Measurements from ENCODE around the gene ADD3.

GRCh38 chr10:110160522-110160921, 152.7 kb downstream of the ADD3 start:
- TF ChIP-seq, protein P1, sequence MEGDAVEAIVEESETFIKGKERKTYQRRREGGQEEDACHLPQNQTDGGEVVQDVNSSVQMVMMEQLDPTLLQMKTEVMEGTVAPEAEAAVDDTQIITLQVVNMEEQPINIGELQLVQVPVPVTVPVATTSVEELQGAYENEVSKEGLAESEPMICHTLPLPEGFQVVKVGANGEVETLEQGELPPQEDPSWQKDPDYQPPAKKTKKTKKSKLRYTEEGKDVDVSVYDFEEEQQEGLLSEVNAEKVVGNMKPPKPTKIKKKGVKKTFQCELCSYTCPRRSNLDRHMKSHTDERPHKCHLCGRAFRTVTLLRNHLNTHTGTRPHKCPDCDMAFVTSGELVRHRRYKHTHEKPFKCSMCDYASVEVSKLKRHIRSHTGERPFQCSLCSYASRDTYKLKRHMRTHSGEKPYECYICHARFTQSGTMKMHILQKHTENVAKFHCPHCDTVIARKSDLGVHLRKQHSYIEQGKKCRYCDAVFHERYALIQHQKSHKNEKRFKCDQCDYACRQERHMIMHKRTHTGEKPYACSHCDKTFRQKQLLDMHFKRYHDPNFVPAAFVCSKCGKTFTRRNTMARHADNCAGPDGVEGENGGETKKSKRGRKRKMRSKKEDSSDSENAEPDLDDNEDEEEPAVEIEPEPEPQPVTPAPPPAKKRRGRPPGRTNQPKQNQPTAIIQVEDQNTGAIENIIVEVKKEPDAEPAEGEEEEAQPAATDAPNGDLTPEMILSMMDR (tag by site-specific recombination; IDR thresholded peaks at IDR 0.05) = no peak
- TF ChIP-seq KLF9 (tag by site-specific recombination; IDR thresholded peaks at IDR 0.05; ENCODE audit: low read depth) = no peak
- TF ChIP-seq ZNF747 (tag by site-specific recombination; IDR thresholded peaks at IDR 0.05) = no peak
- TF ChIP-seq, protein P2, sequence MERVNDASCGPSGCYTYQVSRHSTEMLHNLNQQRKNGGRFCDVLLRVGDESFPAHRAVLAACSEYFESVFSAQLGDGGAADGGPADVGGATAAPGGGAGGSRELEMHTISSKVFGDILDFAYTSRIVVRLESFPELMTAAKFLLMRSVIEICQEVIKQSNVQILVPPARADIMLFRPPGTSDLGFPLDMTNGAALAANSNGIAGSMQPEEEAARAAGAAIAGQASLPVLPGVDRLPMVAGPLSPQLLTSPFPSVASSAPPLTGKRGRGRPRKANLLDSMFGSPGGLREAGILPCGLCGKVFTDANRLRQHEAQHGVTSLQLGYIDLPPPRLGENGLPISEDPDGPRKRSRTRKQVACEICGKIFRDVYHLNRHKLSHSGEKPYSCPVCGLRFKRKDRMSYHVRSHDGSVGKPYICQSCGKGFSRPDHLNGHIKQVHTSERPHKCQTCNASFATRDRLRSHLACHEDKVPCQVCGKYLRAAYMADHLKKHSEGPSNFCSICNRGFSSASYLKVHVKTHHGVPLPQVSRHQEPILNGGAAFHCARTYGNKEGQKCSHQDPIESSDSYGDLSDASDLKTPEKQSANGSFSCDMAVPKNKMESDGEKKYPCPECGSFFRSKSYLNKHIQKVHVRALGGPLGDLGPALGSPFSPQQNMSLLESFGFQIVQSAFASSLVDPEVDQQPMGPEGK (tag by site-specific recombination; IDR thresholded peaks at IDR 0.05) = no peak
- no peak for TF ChIP-seq ZNF114 (tag by site-specific recombination; IDR thresholded peaks at IDR 0.05)
- no peak for TF ChIP-seq ZNF280D (tag by site-specific recombination; IDR thresholded peaks at IDR 0.05)
- TF ChIP-seq ZNF76 (tag by site-specific recombination; IDR thresholded peaks at IDR 0.05; ENCODE audit: borderline replicate concordance, low read depth) = no peak
- no peak for TF ChIP-seq ZNF510 (tag by site-specific recombination; IDR thresholded peaks at IDR 0.05; ENCODE audit: insufficient replicate concordance)
- TF ChIP-seq, protein P3, sequence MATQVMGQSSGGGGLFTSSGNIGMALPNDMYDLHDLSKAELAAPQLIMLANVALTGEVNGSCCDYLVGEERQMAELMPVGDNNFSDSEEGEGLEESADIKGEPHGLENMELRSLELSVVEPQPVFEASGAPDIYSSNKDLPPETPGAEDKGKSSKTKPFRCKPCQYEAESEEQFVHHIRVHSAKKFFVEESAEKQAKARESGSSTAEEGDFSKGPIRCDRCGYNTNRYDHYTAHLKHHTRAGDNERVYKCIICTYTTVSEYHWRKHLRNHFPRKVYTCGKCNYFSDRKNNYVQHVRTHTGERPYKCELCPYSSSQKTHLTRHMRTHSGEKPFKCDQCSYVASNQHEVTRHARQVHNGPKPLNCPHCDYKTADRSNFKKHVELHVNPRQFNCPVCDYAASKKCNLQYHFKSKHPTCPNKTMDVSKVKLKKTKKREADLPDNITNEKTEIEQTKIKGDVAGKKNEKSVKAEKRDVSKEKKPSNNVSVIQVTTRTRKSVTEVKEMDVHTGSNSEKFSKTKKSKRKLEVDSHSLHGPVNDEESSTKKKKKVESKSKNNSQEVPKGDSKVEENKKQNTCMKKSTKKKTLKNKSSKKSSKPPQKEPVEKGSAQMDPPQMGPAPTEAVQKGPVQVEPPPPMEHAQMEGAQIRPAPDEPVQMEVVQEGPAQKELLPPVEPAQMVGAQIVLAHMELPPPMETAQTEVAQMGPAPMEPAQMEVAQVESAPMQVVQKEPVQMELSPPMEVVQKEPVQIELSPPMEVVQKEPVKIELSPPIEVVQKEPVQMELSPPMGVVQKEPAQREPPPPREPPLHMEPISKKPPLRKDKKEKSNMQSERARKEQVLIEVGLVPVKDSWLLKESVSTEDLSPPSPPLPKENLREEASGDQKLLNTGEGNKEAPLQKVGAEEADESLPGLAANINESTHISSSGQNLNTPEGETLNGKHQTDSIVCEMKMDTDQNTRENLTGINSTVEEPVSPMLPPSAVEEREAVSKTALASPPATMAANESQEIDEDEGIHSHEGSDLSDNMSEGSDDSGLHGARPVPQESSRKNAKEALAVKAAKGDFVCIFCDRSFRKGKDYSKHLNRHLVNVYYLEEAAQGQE (tag by site-specific recombination; IDR thresholded peaks at IDR 0.05) = no peak
- TF ChIP-seq ATF2 (tag by site-specific recombination; IDR thresholded peaks at IDR 0.05; ENCODE audit: low read depth) = no peak
- TF ChIP-seq ZBTB17 (tag by site-specific recombination; IDR thresholded peaks at IDR 0.05) = no peak
- TF ChIP-seq ZNF155 (tag by site-specific recombination; IDR thresholded peaks at IDR 0.05) = no peak
- TF ChIP-seq ZNF513 (tag by site-specific recombination; IDR thresholded peaks at IDR 0.05) = no peak

Data from HEK293 (cell line).